ENCODE data around the gene SKI.

Gene SKI

GRCh38 chr1:2315674-2316450, 87.7 kb downstream of the SKI start:
- Histone ChIP-seq H3K27me3 (replicated peaks) (no peaks in the 10 kb centered on the region), H3K27ac (no peak overlapping the region), H3K36me3 (replicated peaks) (no peaks in the 10 kb centered on the region), H3K4me3 (ENCODE audit: low read depth, low read length) (no peak overlapping the region)
- no peak for TF ChIP-seq CTCF (IDR thresholded peaks at IDR 0.05; ENCODE audit: low read depth, low read length, missing control alignments)
- in situ Hi-C loops (cut with HindIII; ENCODE audit: low pct_ligation_motif_present, low sequenced_read_pairs): loop anchor here (25.0 kb wide), 1 partner anchor 104 kb away; no protein-coding TSS in a partner anchor
- no peak for DNase-seq

GRCh38 chr1:2316451-2316961, 88.4 kb downstream of the SKI start:
- in situ Hi-C loops (cut with HindIII; ENCODE audit: low pct_ligation_motif_present, low sequenced_read_pairs): loop anchor here (25.0 kb wide), 1 partner anchor 104 kb away; no protein-coding TSS in a partner anchor
- H3K27ac ChIP-seq: no peak overlapping the region
- no peaks in the 10 kb centered on the region for H3K36me3 ChIP-seq (replicated peaks)
- DNase-seq: no peak
- H3K4me3 ChIP-seq (ENCODE audit: low read depth, low read length): no peak overlapping the region
- no peaks in the 10 kb centered on the region for H3K27me3 ChIP-seq (replicated peaks)
- no peak for TF ChIP-seq CTCF (IDR thresholded peaks at IDR 0.05; ENCODE audit: low read depth, low read length, missing control alignments)

GRCh38 chr1:2317230-2318065, 89.3 kb downstream of the SKI start:
- no peaks in the 10 kb centered on the region for H3K27me3 ChIP-seq (replicated peaks)
- H3K36me3 ChIP-seq (replicated peaks): no peaks in the 10 kb centered on the region
- H3K4me3 ChIP-seq (ENCODE audit: low read depth, low read length): no peak overlapping the region
- TF ChIP-seq CTCF (IDR thresholded peaks at IDR 0.05; ENCODE audit: low read depth, low read length, missing control alignments): no peak
- H3K27ac ChIP-seq: no peak overlapping the region
- in situ Hi-C loops (cut with HindIII; ENCODE audit: low pct_ligation_motif_present, low sequenced_read_pairs): loop anchor here (25.0 kb wide), 1 partner anchor 105 kb away; no protein-coding TSS in a partner anchor
- DNase-seq: no peak

GRCh38 chr1:2318314-2319278, 90.5 kb downstream of the SKI start:
- H3K36me3 ChIP-seq (replicated peaks): no peaks in the 10 kb centered on the region
- H3K4me3 ChIP-seq (ENCODE audit: low read depth, low read length): no peak overlapping the region
- no peak for TF ChIP-seq CTCF (IDR thresholded peaks at IDR 0.05; ENCODE audit: low read depth, low read length, missing control alignments)
- in situ Hi-C loops (cut with HindIII; ENCODE audit: low pct_ligation_motif_present, low sequenced_read_pairs): loop anchor here (25.0 kb wide), 1 partner anchor 106 kb away; no protein-coding TSS in a partner anchor
- no peaks in the 10 kb centered on the region for H3K27me3 ChIP-seq (replicated peaks)
- no peak overlapping the region for H3K27ac ChIP-seq
- DNase-seq: no peak

GRCh38 chr1:2319291-2319690, 91.2 kb downstream of the SKI start:
- H3K4me3 ChIP-seq (ENCODE audit: low read depth, low read length): no peak overlapping the region
- no peak for TF ChIP-seq CTCF (IDR thresholded peaks at IDR 0.05; ENCODE audit: low read depth, low read length, missing control alignments)
- H3K36me3 ChIP-seq (replicated peaks): no peaks in the 10 kb centered on the region
- no peak overlapping the region for H3K27ac ChIP-seq
- in situ Hi-C loops (cut with HindIII; ENCODE audit: low pct_ligation_motif_present, low sequenced_read_pairs): loop anchor here (25.0 kb wide), 1 partner anchor 107 kb away; no protein-coding TSS in a partner anchor
- no peak for DNase-seq
- H3K27me3 ChIP-seq (replicated peaks): no peaks in the 10 kb centered on the region
